Endothelial cell (in vitro differentiated cells): ENCODE measurements around the gene TAMALIN. TPM values are rescaled to one million over a fixed set of nuclear protein-coding genes. Genes with fewer than 3 reads are reported as not detected.

Experiments used
- DNase-seq: peaks from one replicate; pipeline ENCODE4 v3.0.0; 2021; ENCODE audit warnings: low spot score
- H3K27ac Mint-ChIP-seq: one replicate; pipeline ENCODE4 v1.8.0; 2021; ENCODE audit warnings: mixed read lengths, inconsistent platforms; ENCODE audit not compliant: unreplicated experiment
- H3K27me3 Mint-ChIP-seq: one replicate; pipeline ENCODE4 v1.8.0; 2021; ENCODE audit warnings: mild to moderate bottlenecking, moderate library complexity, mixed read lengths, inconsistent platforms; ENCODE audit not compliant: unreplicated experiment
- H3K36me3 Mint-ChIP-seq: one replicate; pipeline ENCODE4 v1.8.0; 2021; ENCODE audit warnings: mild to moderate bottlenecking, low read depth, mixed read lengths, inconsistent platforms; ENCODE audit not compliant: unreplicated experiment
- H3K4me1 Mint-ChIP-seq: one replicate; pipeline ENCODE4 v1.8.0; 2021; ENCODE audit warnings: mild to moderate bottlenecking, mixed read lengths, inconsistent platforms; ENCODE audit not compliant: unreplicated experiment
- H3K4me3 Mint-ChIP-seq: one replicate; pipeline ENCODE4 v1.8.0; 2021; ENCODE audit warnings: mild to moderate bottlenecking, mixed read lengths, inconsistent platforms; ENCODE audit not compliant: unreplicated experiment
- H3K9me3 Mint-ChIP-seq: one replicate; pipeline ENCODE4 v1.8.0; 2021; ENCODE audit warnings: mixed read lengths, inconsistent platforms; ENCODE audit not compliant: unreplicated experiment
- CTCF ChIP-seq: fragments of 200-600 bp; sonication (generic); IDR thresholded peaks from one replicate; pipeline ENCODE4 v1.5.0; 2021; ENCODE audit warnings: antibody characterized with exemption; ENCODE audit not compliant: unreplicated experiment
- total RNA-seq: library from RNA; stranded (reverse); fragmentation: NEBNext Ultra II Directional; extraction: Animal tissue kit (Norgen Biotek cat#: 25700); gene quantifications from one replicate; pipeline ENCODE4 v1.2.1, GENCODE V29; 2021; ENCODE audit not compliant: unreplicated experiment

TAMALIN gene
- total RNA-seq, 1 donor from 2014 or later, result 29.7 TPM

GRCh38 chr12:52061470-52062166 lies 54.9 kb downstream of the TAMALIN start:
- DNase-seq, result no peak
- no peak overlapping the region for H3K27ac Mint-ChIP-seq
- no peak overlapping the region for H3K4me3 Mint-ChIP-seq
- H3K36me3 Mint-ChIP-seq, result no peaks in the 10 kb centered on the region
- H3K9me3 Mint-ChIP-seq, result no peaks in the 10 kb centered on the region
- TF ChIP-seq CTCF, result no peak
- peaks cover 3% of the 10 kb centered on the region for H3K27me3 Mint-ChIP-seq
- peaks cover 3% of the 10 kb centered on the region for H3K4me1 Mint-ChIP-seq

GRCh38 chr12:52062167-52063081 lies 55.7 kb downstream of the TAMALIN start:
- no peak overlapping the region for H3K27ac Mint-ChIP-seq

GRCh38 chr12:52063082-52063924 lies 56.6 kb downstream of the TAMALIN start:
- no peak for DNase-seq
- H3K36me3 Mint-ChIP-seq, result no peaks in the 10 kb centered on the region
- no peak overlapping the region for H3K27ac Mint-ChIP-seq
- peaks cover 3% of the 10 kb centered on the region for H3K4me1 Mint-ChIP-seq
- H3K27me3 Mint-ChIP-seq, result peaks cover 6% of the 10 kb centered on the region
- H3K4me3 Mint-ChIP-seq, result no peak overlapping the region
- TF ChIP-seq CTCF, result no peak
- no peaks in the 10 kb centered on the region for H3K9me3 Mint-ChIP-seq

More at GRCh38 chr12:52062167-52063081, 55.7 kb downstream of the TAMALIN start:
- no peak for DNase-seq
- no peak for TF ChIP-seq CTCF
- H3K36me3 Mint-ChIP-seq, result no peaks in the 10 kb centered on the region
- H3K4me3 Mint-ChIP-seq, result no peak overlapping the region
- H3K9me3 Mint-ChIP-seq, result no peaks in the 10 kb centered on the region
- peaks cover 6% of the 10 kb centered on the region for H3K27me3 Mint-ChIP-seq
- peaks cover 3% of the 10 kb centered on the region for H3K4me1 Mint-ChIP-seq

GRCh38 chr12:52063981-52064649 lies 57.4 kb downstream of the TAMALIN start:
- no peaks in the 10 kb centered on the region for H3K9me3 Mint-ChIP-seq
- H3K27ac Mint-ChIP-seq, result no peak overlapping the region
- peaks cover 10% of the 10 kb centered on the region for H3K27me3 Mint-ChIP-seq
- H3K4me3 Mint-ChIP-seq, result no peak overlapping the region
- TF ChIP-seq CTCF, result no peak
- H3K4me1 Mint-ChIP-seq, result peaks cover under 1% of the 10 kb centered on the region
- no peak for DNase-seq
- H3K36me3 Mint-ChIP-seq, result no peaks in the 10 kb centered on the region

Other genes with a start within 250 kb of the TAMALIN start
- gene FIGNL2, start 158.2 kb upstream of the TAMALIN start, total RNA-seq, result 42.0 TPM
- gene ANKRD33, start 118.8 kb upstream of the TAMALIN start, total RNA-seq, result 0.31 TPM
- gene ACVRL1, start 99.4 kb upstream of the TAMALIN start, total RNA-seq, result 395 TPM
- 30.5 TPM for gene ACVR1B, start 55.2 kb upstream of the TAMALIN start, total RNA-seq
- gene NR4A1, start 44.5 kb downstream of the TAMALIN start, total RNA-seq, result 1.0 TPM
- 30.6 TPM for gene ATG101, start 63.0 kb downstream of the TAMALIN start, total RNA-seq
- not detected for gene SMIM41, start 72.8 kb downstream of the TAMALIN start, total RNA-seq
- gene KRT80, start 185.1 kb downstream of the TAMALIN start, total RNA-seq, result 1.5 TPM
- gene KRT7, start 226.3 kb downstream of the TAMALIN start, total RNA-seq, result not detected